Measurements from ENCODE around the gene UBC.

DNA sequence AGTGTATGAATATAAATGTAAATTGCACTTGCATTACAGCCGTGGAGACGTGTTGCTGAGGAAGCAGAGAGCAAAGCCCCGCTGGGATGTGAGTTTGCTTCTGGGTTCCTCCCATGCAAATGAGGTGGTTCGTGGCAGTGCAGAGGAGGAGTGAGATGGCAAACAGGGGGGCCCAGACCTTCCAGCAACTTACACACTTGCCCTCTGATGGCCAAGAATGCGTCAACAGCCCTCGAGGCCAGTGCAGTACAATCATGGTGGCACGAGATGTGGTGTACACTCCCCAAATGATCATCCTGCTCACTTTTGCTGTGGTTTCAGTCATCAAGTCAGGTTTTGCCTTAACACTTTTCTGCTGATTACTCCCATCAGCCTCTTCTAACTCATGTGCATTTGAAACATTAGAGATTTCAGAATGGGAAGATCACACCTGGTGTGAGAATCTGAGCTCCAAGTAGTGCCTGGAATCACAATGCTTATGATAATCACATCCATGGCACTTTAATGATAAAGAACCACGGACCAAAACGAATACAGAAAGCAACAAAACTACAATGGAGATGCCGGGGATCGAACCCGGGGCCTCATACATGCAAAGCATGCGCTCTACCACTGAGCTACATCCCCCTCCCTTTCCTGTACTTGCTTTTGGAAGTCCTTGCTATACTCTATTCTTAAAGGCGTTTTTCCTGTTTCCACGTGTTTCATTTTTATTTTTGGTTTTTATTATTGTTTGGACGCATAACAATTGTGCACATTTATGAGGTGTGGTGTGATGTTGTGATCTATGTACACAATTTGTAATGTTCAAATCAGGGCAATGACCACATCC is 7.0 kb upstream of the UBC start:
- TF ChIP-seq, protein P1, sequence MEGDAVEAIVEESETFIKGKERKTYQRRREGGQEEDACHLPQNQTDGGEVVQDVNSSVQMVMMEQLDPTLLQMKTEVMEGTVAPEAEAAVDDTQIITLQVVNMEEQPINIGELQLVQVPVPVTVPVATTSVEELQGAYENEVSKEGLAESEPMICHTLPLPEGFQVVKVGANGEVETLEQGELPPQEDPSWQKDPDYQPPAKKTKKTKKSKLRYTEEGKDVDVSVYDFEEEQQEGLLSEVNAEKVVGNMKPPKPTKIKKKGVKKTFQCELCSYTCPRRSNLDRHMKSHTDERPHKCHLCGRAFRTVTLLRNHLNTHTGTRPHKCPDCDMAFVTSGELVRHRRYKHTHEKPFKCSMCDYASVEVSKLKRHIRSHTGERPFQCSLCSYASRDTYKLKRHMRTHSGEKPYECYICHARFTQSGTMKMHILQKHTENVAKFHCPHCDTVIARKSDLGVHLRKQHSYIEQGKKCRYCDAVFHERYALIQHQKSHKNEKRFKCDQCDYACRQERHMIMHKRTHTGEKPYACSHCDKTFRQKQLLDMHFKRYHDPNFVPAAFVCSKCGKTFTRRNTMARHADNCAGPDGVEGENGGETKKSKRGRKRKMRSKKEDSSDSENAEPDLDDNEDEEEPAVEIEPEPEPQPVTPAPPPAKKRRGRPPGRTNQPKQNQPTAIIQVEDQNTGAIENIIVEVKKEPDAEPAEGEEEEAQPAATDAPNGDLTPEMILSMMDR (conservative IDR thresholded peaks at IDR 0.05; ENCODE audit: low read length), result no peak
- TF ChIP-seq EZH2phosphoT487 (IDR thresholded peaks at IDR 0.05; ENCODE audit: borderline replicate concordance), result no peak

Data from Loucy (cell line).